Measurements from ENCODE around the gene SMARCA2. TPM values are rescaled to one million over a fixed set of nuclear protein-coding genes. Genes with fewer than 3 reads are reported as not detected.

The SMARCA2 gene
- total RNA-seq, 1 experiment from 2014 or later = 77.6 TPM

- intact Hi-C loops (cut with micrococcal nuclease) = no loop called here
Measured at GRCh38 chr9:2120926-2121689, 106.0 kb downstream of the SMARCA2 start.

GRCh38 chr9:2122299-2122698 is 107.2 kb downstream of the SMARCA2 start:
- H3K4me1 Mint-ChIP-seq (ENCODE audit: insufficient read depth, unreplicated experiment) = peaks cover 6% of the 10 kb centered on the region
- H3K4me3 Mint-ChIP-seq (ENCODE audit: unreplicated experiment) = no peak overlapping the region
- intact Hi-C loops (cut with micrococcal nuclease) = no loop called here
- H3K27me3 Mint-ChIP-seq (ENCODE audit: insufficient read depth, unreplicated experiment) = no peaks in the 10 kb centered on the region
- POLR2A ChIA-PET = interaction anchor here (1.0 to 1.5 kb wide), 2 partner anchors 9 to 13 kb away, joined by 3 read pairs; no protein-coding TSS in a partner anchor
- no peak for TF ChIP-seq CTCF (IDR thresholded peaks at IDR 0.05; ENCODE audit: unreplicated experiment)
- H3K9me3 Mint-ChIP-seq (ENCODE audit: unreplicated experiment) = no peaks in the 10 kb centered on the region
- no peak overlapping the region for H3K27ac Mint-ChIP-seq (ENCODE audit: low read depth, unreplicated experiment)
- H3K36me3 Mint-ChIP-seq (ENCODE audit: insufficient read depth, unreplicated experiment) = peaks cover 52% of the 10 kb centered on the region
- CTCF ChIA-PET = interaction anchor here (0.8 to 2.4 kb wide), 3 partner anchors 10 to 54 kb away, joined by 3 to 25 read pairs (median 4); no protein-coding TSS in a partner anchor
- BruUV-seq (replicated peaks) = no TSS peak
- no peak for DNase-seq (ENCODE audit: unreplicated experiment)

More at GRCh38 chr9:2120926-2121689, 106.0 kb downstream of the SMARCA2 start:
- POLR2A ChIA-PET = interaction anchor here (0.6 to 1.5 kb wide), 6 partner anchors 10 to 223 kb away, joined by 3 to 4 read pairs (median 3); partner anchors contain the start of gene SMARCA2
- H3K36me3 Mint-ChIP-seq (ENCODE audit: insufficient read depth, unreplicated experiment) = peaks cover 59% of the 10 kb centered on the region
- no peak overlapping the region for H3K4me3 Mint-ChIP-seq (ENCODE audit: unreplicated experiment)
- no TSS peak for BruUV-seq (replicated peaks)
- DNase-seq (ENCODE audit: unreplicated experiment) = peak; percentile 45
- CTCF ChIA-PET = interaction anchor here (0.7 to 2.4 kb wide), 7 partner anchors 10 to 607 kb away, joined by 3 to 25 read pairs (median 4); no protein-coding TSS in a partner anchor
- H3K27me3 Mint-ChIP-seq (ENCODE audit: insufficient read depth, unreplicated experiment) = no peaks in the 10 kb centered on the region
- H3K27ac Mint-ChIP-seq (ENCODE audit: low read depth, unreplicated experiment) = no peak overlapping the region
- H3K4me1 Mint-ChIP-seq (ENCODE audit: insufficient read depth, unreplicated experiment) = no peaks in the 10 kb centered on the region
- no peak for TF ChIP-seq CTCF (IDR thresholded peaks at IDR 0.05; ENCODE audit: unreplicated experiment)
- no peaks in the 10 kb centered on the region for H3K9me3 Mint-ChIP-seq (ENCODE audit: unreplicated experiment)

GRCh38 chr9:2125906-2126305 is 110.8 kb downstream of the SMARCA2 start:
- POLR2A ChIA-PET = interaction anchor here (0.7 kb wide), 1 partner anchor 215 kb away, joined by 3 read pairs; no protein-coding TSS in a partner anchor
- no TSS peak for BruUV-seq (replicated peaks)
- intact Hi-C loops (cut with micrococcal nuclease) = no loop called here
- Mint-ChIP-seq H3K4me3 (ENCODE audit: unreplicated experiment) (no peak overlapping the region), H3K9me3 (ENCODE audit: unreplicated experiment) (no peaks in the 10 kb centered on the region), H3K4me1 (ENCODE audit: insufficient read depth, unreplicated experiment) (peaks cover 15% of the 10 kb centered on the region), H3K36me3 (ENCODE audit: insufficient read depth, unreplicated experiment) (peaks cover 31% of the 10 kb centered on the region), H3K27ac (ENCODE audit: low read depth, unreplicated experiment) (no peak overlapping the region), H3K27me3 (ENCODE audit: insufficient read depth, unreplicated experiment) (no peaks in the 10 kb centered on the region)
- CTCF ChIA-PET = interaction anchor here (1.2 kb wide), 1 partner anchor 1316 kb away, joined by 3 read pairs; no protein-coding TSS in a partner anchor
- DNase-seq (ENCODE audit: unreplicated experiment) = no peak
- no peak for TF ChIP-seq CTCF (IDR thresholded peaks at IDR 0.05; ENCODE audit: unreplicated experiment)

- ChIA-PET CTCF (interaction anchor here (0.8 to 1.2 kb wide), 3 partner anchors 14 to 1315 kb away, joined by 3 read pairs; no protein-coding TSS in a partner anchor), POLR2A (interaction anchor here (0.7 kb wide), 1 partner anchor 215 kb away, joined by 3 read pairs; no protein-coding TSS in a partner anchor)
- Mint-ChIP-seq H3K4me1 (ENCODE audit: insufficient read depth, unreplicated experiment) (peaks cover 15% of the 10 kb centered on the region), H3K9me3 (ENCODE audit: unreplicated experiment) (no peaks in the 10 kb centered on the region), H3K36me3 (ENCODE audit: insufficient read depth, unreplicated experiment) (peaks cover 30% of the 10 kb centered on the region), H3K27me3 (ENCODE audit: insufficient read depth, unreplicated experiment) (no peaks in the 10 kb centered on the region), H3K27ac (ENCODE audit: low read depth, unreplicated experiment) (no peak overlapping the region), H3K4me3 (ENCODE audit: unreplicated experiment) (no peak overlapping the region)
- no peak for DNase-seq (ENCODE audit: unreplicated experiment)
- intact Hi-C loops (cut with micrococcal nuclease) = no loop called here
- TF ChIP-seq CTCF (IDR thresholded peaks at IDR 0.05; ENCODE audit: unreplicated experiment) = no peak
- no TSS peak for BruUV-seq (replicated peaks)
Measured at GRCh38 chr9:2126331-2126803, 111.2 kb downstream of the SMARCA2 start.

All from MCF 10A (cell line).